HG03521 (cell line): ENCODE data around the gene RAPGEF4.

ENCODE experiments used
- ATAC-seq: cut with Tn5 transposase; IDR thresholded peaks from one replicate; pipeline ENCODE4 v1.9.1; 2021; ENCODE audit warnings: mild to moderate bottlenecking, moderate library complexity; ENCODE audit not compliant: unreplicated experiment

RAPGEF4 gene

GRCh38 chr2:172993931-172994717 lies 258.5 kb downstream of the RAPGEF4 start:
- ATAC-seq = no peak

- no peak for ATAC-seq
These were observed 259.2 kb downstream of the RAPGEF4 start for GRCh38 chr2:172994864-172995263.

- ATAC-seq = no peak
These were observed 259.9 kb downstream of the RAPGEF4 start for GRCh38 chr2:172995323-172996244.

- ATAC-seq = no peak
These were observed 260.8 kb downstream of the RAPGEF4 start for GRCh38 chr2:172996387-172996961.

GRCh38 chr2:172997031-172997430 lies 261.4 kb downstream of the RAPGEF4 start:
- ATAC-seq = no peak

- ATAC-seq = no peak
These were observed 263.1 kb downstream of the RAPGEF4 start for GRCh38 chr2:172998547-172999272.

- no peak for ATAC-seq
These were observed 264.2 kb downstream of the RAPGEF4 start for GRCh38 chr2:172999641-173000386.

GRCh38 chr2:173001664-173002604 lies 266.3 kb downstream of the RAPGEF4 start:
- ATAC-seq = no peak

GRCh38 chr2:173002751-173003541 lies 267.3 kb downstream of the RAPGEF4 start:
- no peak for ATAC-seq

- no peak for ATAC-seq
These were observed 273.1 kb downstream of the RAPGEF4 start for GRCh38 chr2:173008786-173009185.

GRCh38 chr2:173010233-173010632 lies 274.6 kb downstream of the RAPGEF4 start:
- ATAC-seq = no peak

GRCh38 chr2:173016451-173016850 lies 280.8 kb downstream of the RAPGEF4 start:
- no peak for ATAC-seq

GRCh38 chr2:173017646-173018420 lies 282.2 kb downstream of the RAPGEF4 start:
- no peak for ATAC-seq

GRCh38 chr2:173019755-173020154 lies 284.1 kb downstream of the RAPGEF4 start:
- no peak for ATAC-seq

- no peak for ATAC-seq
These were observed 286.3 kb downstream of the RAPGEF4 start for GRCh38 chr2:173021939-173022371.

- no peak for ATAC-seq
These were observed 288.1 kb downstream of the RAPGEF4 start for GRCh38 chr2:173023718-173024117.

GRCh38 chr2:173026479-173026878 lies 290.8 kb downstream of the RAPGEF4 start:
- no peak for ATAC-seq
